GM18909 (cell line): ENCODE data around the gene AIF1L.

Experiments used
- ATAC-seq: cut with Tn5 transposase; IDR thresholded peaks from one replicate; pipeline ENCODE4 v1.9.1; 2021; ENCODE audit warnings: mild to moderate bottlenecking; ENCODE audit not compliant: unreplicated experiment, poor library complexity

The AIF1L gene

GRCh38 chr9:131096269-131097125 lies at the start of gene AIF1L:
AIF1L (plus strand) TSS chr9:131096531; CDS start chr9:131096630, 99 bp downstream.
- no peak for ATAC-seq

GRCh38 chr9:131046581-131047202 lies 49.6 kb upstream of the AIF1L start:
- no peak for ATAC-seq

- ATAC-seq: no peak
Observed at GRCh38 chr9:131048332-131048731, 48.0 kb upstream of the AIF1L start.

- ATAC-seq: no peak
Observed at GRCh38 chr9:131048820-131049219, 47.5 kb upstream of the AIF1L start.

GRCh38 chr9:131049829-131050715 lies 46.3 kb upstream of the AIF1L start:
- no peak for ATAC-seq

GRCh38 chr9:131050831-131051230 lies 45.5 kb upstream of the AIF1L start:
- ATAC-seq: no peak

- ATAC-seq: no peak
Observed at GRCh38 chr9:131051592-131052517, 44.5 kb upstream of the AIF1L start.

GRCh38 chr9:131053896-131054295 lies 42.4 kb upstream of the AIF1L start:
- no peak for ATAC-seq

- ATAC-seq: no peak
Observed at GRCh38 chr9:131056781-131057506, 39.4 kb upstream of the AIF1L start.

GRCh38 chr9:131060900-131061630 lies 35.3 kb upstream of the AIF1L start:
- ATAC-seq: no peak

- ATAC-seq: no peak
Observed at GRCh38 chr9:131062969-131063368, 33.4 kb upstream of the AIF1L start.

- no peak for ATAC-seq
Observed at GRCh38 chr9:131065599-131065998, 30.7 kb upstream of the AIF1L start.

GRCh38 chr9:131067625-131068024 lies 28.7 kb upstream of the AIF1L start:
- ATAC-seq: no peak

GRCh38 chr9:131068076-131068816 lies 28.1 kb upstream of the AIF1L start:
- ATAC-seq: no peak

GRCh38 chr9:131069699-131070098 lies 26.6 kb upstream of the AIF1L start:
- no peak for ATAC-seq

- ATAC-seq: no peak
Observed at GRCh38 chr9:131072107-131072870, 24.0 kb upstream of the AIF1L start.

GRCh38 chr9:131072871-131073237 lies 23.5 kb upstream of the AIF1L start:
- ATAC-seq: no peak
